GM12801 (cell line): Measurements from ENCODE around the gene BRINP1.

Experiments
- TF ChIP-seq, protein P1 (sequence below): IDR thresholded peaks from one replicate; pipeline ENCODE4 v1.5.1; 2011; ENCODE audit warnings: control low read depth; ENCODE audit not compliant: insufficient read length; ENCODE audit errors: extremely low read depth

BRINP1 gene

DNA sequence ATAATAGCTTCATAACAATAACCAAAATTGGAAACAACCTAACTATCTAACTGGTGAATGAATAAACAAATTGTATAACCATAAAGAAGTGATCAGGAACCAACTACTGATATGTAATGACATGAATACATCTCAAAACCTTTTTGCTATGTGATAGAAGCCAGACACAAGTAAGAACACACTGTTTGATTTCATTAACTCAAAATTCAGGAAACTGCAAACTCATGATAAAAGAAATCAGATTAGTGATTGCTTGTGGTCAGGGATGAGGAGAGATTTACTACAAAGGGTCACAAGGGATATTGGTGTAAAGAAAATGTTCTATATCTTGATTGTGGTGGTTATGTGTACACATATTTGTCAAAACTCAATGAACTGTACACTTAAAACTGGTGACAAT lies 22.6 kb upstream of the BRINP1 start:
- TF ChIP-seq, protein P1, sequence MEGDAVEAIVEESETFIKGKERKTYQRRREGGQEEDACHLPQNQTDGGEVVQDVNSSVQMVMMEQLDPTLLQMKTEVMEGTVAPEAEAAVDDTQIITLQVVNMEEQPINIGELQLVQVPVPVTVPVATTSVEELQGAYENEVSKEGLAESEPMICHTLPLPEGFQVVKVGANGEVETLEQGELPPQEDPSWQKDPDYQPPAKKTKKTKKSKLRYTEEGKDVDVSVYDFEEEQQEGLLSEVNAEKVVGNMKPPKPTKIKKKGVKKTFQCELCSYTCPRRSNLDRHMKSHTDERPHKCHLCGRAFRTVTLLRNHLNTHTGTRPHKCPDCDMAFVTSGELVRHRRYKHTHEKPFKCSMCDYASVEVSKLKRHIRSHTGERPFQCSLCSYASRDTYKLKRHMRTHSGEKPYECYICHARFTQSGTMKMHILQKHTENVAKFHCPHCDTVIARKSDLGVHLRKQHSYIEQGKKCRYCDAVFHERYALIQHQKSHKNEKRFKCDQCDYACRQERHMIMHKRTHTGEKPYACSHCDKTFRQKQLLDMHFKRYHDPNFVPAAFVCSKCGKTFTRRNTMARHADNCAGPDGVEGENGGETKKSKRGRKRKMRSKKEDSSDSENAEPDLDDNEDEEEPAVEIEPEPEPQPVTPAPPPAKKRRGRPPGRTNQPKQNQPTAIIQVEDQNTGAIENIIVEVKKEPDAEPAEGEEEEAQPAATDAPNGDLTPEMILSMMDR = no peak

DNA sequence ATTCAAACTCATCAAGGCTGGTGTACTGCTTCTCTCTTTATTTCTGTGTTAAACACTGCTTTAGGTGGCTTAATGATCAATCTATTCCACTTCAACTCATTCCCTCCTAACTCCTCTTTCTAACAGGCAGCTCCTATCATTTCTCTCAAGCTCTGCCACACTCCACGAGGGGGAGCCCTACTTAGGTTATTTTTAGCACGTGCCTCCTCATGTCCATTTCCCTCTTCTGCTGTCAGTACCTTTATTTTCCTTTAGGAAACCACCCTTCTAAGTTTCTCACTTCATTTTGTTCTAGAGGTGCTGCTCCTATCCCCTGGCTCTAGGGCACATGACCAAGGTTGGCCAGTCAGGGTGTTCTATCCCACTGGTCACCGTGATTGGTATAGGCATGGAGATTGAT lies 6.7 kb upstream of the BRINP1 start:
- TF ChIP-seq, protein P1 = no peak

DNA sequence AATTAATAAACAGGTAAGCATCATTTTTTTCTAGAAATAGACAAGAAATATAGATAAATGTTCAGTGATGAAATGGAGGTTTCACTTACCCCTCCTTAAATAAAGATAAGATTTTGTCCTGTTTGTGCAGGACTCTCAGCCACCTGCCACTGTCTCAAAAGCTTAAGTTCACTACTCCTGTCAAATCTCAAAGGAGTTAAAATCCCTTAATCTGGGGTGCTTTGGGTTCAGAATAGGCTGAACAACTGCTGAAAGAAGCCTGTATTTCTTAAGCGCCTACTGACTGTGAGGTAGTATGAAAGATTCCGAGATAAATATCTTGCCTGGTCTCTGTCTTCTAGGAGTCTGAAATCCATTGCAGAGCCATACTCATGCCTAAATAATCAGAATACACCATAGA lies 3.7 kb upstream of the BRINP1 start:
- TF ChIP-seq, protein P1 = no peak

DNA sequence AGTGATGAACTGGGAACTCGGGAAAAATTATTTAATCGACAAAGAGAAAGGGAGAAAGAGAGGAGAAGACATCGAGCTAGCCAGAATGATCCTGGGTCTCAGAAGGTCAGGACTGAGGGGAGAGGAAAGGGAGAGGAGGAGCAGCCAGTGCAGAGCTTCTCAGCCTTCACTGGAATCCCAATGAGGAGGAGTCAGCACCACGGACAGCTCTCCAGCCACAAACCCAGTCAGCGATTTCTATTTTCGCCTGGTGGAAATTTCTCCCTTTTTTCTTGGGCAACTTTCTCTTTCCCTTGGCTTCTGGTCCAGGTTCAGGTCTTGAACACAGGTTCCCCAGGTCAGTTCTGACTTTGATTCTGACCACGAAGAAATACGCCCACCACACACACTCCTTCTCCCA lies 1.6 kb upstream of the BRINP1 start:
- TF ChIP-seq, protein P1 = no peak

DNA sequence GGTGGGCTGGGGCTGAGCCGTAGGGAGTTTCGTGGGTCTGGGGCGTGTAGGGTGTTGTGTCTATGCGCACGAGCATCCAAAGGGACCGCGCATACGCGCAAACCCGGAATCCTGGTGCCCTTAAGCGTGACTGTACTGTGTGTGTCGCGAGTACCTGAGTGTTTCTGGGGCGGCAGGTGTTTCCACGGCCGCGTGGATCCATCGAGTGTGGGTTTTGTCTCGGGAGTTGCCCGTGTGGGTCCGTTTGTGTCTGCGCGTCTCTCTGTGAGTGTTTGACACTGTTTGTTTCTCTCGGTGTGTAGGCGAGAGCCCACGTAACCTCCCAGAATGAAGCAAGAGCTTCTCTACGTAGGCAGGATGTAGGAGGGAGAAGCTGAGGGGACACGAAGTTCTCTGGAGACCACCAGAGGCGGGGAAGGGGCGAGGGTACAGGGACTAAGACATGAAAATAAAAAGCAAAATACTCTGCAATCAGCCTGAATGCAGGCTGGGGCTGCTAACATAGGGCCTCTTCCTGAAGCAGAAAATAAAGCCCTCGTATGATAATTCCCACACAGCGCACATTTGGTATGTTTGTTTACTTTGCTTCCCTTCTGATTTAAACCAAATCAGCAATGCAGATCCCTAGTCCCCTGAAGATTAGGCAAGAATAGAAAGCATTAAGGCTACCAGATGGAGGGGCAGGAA lies 588 bp upstream of the BRINP1 start:
- TF ChIP-seq, protein P1 = no peak

DNA sequence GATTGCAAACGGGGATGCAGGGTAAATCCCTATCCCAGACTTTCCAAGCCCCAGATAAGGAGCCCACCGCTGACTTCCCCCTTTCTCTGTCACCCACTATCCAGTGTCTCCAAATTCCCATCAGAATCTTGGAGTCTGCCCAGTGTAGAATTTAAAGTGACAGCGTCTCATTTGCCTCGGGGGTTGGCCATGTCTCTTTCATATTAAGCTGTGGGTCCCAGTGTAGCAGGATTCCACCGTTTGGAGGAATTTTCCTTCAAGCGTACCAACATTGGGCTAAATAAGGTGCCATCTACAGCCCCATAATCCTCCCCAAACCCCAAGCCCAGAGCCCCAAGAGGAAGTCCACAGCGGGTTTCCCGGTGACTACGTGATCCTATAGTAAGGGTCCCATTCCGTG lies 1.1 kb downstream of the BRINP1 start:
- TF ChIP-seq, protein P1 = no peak

DNA sequence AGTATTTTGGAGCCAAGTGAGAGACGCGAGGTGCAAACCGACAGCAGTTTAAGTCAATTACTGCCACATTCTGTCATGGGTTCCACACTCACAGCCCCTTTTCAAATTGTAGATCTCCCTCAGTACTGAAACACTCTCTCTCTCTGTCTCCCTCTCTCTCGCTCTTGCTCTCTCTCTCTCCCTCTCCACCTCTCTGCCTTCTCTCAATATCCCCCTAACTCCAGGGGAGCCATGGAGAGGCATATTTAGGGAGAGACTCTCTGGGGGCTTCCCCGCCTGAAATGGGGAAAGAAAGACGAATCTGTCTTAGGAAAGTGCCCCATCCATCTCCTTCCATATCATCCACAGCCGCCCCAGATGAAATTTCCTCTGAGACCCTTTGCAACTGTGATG lies 1.6 kb downstream of the BRINP1 start:
- TF ChIP-seq, protein P1 = no peak
